Measurements from ENCODE around the gene MAGI3.
"Not testable (repeated sequence)": the region's sequence is repeated elsewhere in the genome, so short reads cannot be mapped to it uniquely, and the experiment has no call there.

The MAGI3 gene

DNA sequence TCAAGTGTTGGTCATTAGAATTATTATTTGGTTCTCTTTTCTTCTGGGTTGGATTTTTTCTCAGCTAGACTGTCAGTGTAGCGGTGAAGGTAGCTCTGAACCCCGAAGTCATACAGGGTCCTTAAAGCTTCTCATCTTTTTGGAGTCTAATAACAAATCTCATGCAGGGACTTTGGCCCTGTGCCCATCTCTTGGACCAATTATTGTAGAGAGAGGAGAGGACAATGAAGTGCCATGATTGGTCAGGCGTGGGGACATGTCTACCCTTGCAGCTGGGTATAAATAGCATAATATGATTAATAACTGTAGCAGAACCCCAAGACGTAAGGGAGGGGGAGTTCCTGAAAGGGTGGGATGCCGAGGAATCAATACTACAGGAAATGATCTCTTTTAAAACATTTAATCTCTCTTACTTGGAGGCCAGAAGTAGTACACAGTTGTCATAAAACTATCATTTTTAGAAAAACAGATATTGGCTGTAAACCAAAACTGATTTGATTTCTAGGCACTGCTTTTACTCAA is 8.8 kb downstream of the MAGI3 start:
- no peak for DNase-seq

GRCh38 chr1:113401067-113401466 is 10.8 kb downstream of the MAGI3 start:
- no peak for DNase-seq

GRCh38 chr1:113401728-113402127 is 11.4 kb downstream of the MAGI3 start:
- DNase-seq, result no peak

- DNase-seq, result no peak
Measured at GRCh38 chr1:113403065-113403464, 12.8 kb downstream of the MAGI3 start.

GRCh38 chr1:113405573-113405972 is 15.3 kb downstream of the MAGI3 start:
- DNase-seq, result no peak

GRCh38 chr1:113406149-113406548 is 15.8 kb downstream of the MAGI3 start:
- not testable (repeated sequence) for DNase-seq

GRCh38 chr1:113409363-113409762 is 19.0 kb downstream of the MAGI3 start:
- DNase-seq, result no peak

- DNase-seq, result not testable (repeated sequence)
Measured at GRCh38 chr1:113412020-113412419, 21.7 kb downstream of the MAGI3 start.

DNA sequence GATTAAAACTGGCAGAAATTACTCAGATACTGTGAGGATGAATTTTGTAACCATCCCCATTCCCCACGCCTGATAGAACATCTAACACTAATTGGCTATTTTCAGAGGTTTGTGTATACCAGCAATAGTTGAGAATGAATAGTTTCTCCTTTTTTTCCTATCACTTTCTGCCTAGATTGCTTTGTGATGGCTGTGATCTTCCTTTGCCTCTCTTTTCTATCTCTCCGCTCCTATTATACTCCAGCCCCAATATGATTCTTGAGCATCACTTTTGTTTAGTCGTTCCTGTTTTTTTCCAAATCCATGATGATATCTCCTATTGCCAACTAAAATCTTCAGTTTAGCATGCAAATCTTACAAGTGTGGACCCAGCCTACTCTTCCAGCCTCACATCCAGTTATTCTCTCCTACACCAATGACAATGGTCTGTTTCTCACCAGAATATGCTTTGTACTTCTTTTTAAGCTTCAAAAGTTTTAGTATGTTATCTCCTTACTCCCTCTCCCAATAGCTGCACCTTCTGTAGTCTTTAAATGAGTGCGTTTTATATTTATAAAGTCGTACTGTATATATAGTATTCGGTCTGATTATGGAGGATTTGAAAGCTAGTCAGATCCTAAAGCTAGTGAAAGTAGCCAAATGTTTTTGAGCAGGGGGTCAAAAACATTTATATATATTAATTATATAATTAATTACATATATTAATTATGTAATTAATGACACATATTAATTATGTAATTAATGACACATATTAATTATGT is 25.2 kb downstream of the MAGI3 start:
- DNase-seq, result no peak

DNA sequence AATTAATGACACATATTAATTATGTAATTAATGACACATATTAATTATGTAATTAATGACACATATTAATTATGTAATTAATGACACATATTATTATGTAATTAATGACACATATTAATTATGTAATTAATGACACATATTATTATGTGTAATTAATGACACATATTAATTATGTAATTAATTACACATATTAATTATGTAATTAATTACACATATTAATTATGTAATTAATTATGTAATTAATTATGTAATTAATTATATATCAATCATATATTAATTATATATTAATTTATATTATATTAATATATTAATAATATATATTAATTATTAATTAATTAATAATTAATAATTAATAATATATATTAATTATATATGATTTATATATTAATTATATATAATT is 25.8 kb downstream of the MAGI3 start:
- not testable (repeated sequence) for DNase-seq

DNA sequence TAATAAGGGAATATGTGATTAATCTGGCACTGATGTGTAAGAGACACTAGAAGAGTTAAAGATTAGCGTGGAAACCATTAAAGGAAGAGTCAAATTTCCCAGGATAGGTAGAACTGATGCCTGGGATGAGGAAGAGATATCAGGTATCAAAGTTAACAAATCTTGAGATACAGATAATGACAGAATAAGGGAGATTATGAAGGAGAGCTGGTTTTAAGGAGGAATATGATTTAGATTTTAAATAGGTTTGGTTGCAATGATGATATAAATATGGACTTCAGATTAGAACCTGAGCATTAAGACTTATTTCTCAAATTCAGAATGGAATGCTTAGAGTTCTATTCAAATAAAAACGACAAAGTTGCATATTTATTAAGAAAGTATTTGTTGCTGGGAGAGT is 26.2 kb downstream of the MAGI3 start:
- no peak for DNase-seq

GRCh38 chr1:113422315-113423068 is 32.2 kb downstream of the MAGI3 start:
- DNase-seq, result no peak

DNA sequence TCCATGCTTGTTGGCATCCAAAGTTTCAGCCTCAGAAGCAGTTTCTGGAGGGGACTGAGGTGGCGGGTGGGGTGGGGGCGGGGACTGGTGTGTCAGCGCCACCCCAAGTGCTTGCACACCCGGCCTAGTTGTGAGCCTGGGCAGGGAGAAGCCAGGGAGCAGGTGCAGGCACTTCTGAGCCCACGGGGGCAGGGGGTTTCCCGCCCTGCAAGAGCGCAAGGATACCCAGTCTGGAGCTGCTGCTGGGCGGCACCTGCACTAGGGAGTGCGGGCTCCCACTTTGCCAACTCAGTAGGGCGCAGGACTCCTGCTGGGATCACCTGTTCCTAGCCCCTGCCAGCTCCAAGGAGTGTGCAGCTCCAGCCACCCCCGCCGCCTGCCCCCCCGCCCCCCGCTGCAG is 33.5 kb downstream of the MAGI3 start:
- no peak for DNase-seq

- peak; percentile 9 for DNase-seq
Measured at GRCh38 chr1:113429461-113430153, 39.3 kb downstream of the MAGI3 start.

DNA sequence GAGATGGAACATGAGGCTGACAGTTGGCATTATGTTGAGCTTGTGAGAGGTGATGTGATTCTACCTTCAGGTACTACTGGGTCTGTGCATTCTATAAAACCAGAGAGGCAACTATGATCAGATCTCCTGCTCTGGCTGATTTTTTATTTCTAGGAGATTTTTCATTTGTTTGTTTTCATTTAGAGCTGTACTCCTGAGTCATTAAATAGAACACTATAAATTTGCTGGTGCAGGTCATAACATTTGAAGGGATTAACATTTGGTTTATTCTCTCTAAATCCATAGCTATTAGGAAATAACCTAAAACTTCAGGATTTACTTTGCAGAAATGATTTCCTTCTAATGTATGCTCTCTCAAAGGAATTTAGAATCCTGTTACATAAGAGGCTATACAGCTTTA is 42.9 kb downstream of the MAGI3 start:
- no peak for DNase-seq

GRCh38 chr1:113434081-113434873 is 44.0 kb downstream of the MAGI3 start:
- no peak for DNase-seq

DNA sequence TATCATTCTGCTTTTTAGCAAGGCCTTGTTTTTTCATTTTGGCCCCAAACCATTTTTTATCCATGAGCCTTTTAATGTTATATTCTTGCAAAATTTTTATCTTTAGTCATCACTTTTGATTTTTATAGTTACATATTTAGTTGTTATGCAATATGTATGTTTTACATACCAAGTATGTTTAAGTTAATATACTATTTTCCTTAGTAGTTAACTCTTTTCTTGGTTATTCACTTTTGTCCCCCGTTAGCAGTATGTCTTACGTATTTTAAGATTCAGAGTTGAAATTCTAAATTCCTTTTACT is 44.5 kb downstream of the MAGI3 start:
- DNase-seq, result no peak

DNA sequence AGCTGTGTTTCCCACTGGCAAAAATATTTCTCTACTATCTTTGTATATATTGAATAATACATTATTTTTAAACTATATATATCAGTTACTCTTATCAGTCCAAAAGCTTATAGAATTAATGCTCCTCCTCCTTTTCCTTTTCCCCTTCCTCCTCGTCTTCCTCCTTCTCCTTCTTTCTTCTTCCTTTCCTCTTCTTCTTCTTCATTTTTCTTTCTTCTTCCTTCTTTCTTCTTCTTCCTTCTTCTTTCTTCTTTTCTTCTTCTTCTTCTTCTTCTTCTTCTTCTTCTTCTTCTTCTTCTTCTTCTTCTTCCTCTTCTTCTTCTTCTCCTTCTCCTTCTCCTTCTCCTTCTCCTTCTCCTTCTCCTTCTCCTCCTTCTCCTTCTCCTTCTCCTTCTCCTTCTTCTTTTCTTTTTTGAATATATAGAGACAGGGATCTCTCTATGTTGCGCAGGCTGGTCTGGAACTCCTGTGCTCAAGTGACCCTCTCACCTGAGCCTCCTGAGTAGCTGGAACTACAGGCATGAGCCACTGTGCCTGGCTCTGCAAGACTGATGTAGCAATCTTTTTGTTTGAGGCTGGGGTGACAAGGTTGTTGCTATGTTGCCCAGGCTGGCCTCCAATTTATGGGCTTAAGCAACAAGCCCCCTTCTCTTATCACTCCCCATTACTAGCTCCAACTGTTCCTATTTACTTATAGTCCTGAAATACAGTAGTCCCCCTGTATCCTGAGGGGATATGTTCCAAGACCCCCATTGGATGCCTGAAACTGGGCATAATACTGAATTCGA is 47.4 kb downstream of the MAGI3 start:
- no peak for DNase-seq

GRCh38 chr1:113438505-113439276 is 48.4 kb downstream of the MAGI3 start:
- no peak for DNase-seq

- DNase-seq, result no peak
Measured at GRCh38 chr1:113439277-113439670, 49.0 kb downstream of the MAGI3 start.

GRCh38 chr1:113442131-113442530 is 51.8 kb downstream of the MAGI3 start:
- DNase-seq, result no peak
